PC-9 (cell line): ENCODE results near the gene CNN3.

Experiments used
- EZH2 ChIP-seq: fragments of 200-600 bp; sonication (generic); IDR thresholded peaks from 2 replicates; pipeline ENCODE4 v1.8.0; 2017; ENCODE audit warnings: antibody characterized with exemption, low read depth
- TF ChIP-seq, protein P1 (sequence below): fragments of 200-600 bp; sonication (generic); conservative IDR thresholded peaks from 2 replicates; pipeline ENCODE4 v1.6.1; 2017; ENCODE audit warnings: mixed run types, antibody characterized with exemption, mild to moderate bottlenecking, moderate library complexity

DNA sequence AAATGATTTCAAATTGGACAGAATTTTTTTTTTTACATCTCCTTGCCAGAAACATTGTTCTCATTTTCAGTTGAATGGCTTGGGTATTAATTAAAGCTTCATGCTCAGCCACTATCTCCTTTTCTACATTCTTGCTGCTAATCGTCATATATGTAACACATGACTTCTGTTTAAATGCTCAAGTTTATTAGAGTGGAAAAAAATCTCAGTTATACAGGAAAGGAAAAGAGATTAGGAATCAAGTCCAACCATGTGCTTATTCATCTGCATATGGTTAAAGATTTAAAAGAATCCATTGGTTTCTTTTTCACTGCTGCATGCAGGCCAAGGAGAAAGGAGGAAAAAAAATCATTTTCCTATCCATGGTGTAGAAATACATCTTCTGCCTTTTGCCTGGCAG lies 47.3 kb upstream of the CNN3 start:
- TF ChIP-seq, protein P1, sequence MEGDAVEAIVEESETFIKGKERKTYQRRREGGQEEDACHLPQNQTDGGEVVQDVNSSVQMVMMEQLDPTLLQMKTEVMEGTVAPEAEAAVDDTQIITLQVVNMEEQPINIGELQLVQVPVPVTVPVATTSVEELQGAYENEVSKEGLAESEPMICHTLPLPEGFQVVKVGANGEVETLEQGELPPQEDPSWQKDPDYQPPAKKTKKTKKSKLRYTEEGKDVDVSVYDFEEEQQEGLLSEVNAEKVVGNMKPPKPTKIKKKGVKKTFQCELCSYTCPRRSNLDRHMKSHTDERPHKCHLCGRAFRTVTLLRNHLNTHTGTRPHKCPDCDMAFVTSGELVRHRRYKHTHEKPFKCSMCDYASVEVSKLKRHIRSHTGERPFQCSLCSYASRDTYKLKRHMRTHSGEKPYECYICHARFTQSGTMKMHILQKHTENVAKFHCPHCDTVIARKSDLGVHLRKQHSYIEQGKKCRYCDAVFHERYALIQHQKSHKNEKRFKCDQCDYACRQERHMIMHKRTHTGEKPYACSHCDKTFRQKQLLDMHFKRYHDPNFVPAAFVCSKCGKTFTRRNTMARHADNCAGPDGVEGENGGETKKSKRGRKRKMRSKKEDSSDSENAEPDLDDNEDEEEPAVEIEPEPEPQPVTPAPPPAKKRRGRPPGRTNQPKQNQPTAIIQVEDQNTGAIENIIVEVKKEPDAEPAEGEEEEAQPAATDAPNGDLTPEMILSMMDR, result no peak
- TF ChIP-seq EZH2, result no peak
